A549 treated with CpdA at 1 μM for 4 hours (cell line): ENCODE data around the gene BOLA1. TPM values are rescaled to one million over a fixed set of nuclear protein-coding genes. Genes with fewer than 3 reads are reported as not detected.

Source experiments
- total RNA-seq: library from RNA; stranded (reverse); fragments of 200-300 nt; extraction: Qiagen RNA extraction; gene quantifications from 5 replicates; pipeline ENCODE4 v1.2.3, GENCODE V29; 2022; ENCODE audit warnings: low read depth

Gene BOLA1, protein sequence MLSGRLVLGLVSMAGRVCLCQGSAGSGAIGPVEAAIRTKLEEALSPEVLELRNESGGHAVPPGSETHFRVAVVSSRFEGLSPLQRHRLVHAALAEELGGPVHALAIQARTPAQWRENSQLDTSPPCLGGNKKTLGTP
- 16.4 to 28.3 TPM (median 24.5 TPM) in 5 replicates for total RNA-seq

DNA sequence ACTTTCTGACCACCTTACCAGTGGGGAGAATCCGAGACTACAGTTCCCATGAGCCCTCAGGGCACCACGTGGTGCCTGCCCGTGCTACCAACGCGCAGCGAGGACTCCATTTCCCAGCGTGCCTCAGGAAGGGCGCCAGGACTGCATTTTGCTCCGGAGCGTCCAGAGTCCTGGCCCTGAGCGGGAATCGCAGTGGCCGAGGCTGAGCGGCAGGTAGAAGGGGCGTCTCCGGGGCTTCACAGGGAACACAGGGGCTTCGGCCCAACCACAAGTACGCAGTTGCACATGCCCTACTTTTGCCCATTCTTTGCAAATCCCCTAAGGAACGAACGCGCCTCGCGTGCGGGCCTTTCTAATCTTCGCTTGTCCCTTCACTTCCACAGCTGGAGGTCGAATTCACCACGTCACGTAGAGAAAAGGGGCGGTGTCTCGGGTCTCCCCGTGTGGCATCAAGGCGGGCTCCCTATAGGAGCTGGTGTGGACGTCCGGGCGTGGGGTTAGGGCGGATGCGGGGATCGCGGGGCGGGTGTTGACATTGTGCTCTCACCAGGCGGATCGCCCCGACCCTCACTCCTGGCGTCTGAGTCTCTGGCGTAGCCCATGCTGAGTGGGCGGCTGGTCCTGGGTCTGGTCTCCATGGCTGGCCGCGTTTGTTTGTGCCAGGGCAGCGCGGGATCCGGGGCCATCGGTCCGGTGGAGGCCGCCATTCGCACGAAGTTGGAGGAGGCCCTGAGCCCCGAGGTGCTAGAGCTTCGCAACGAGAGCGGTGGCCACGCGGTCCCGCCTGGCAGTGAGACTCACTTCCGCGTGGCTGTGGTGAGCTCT lies at the start of gene BOLA1:
TSS of gene BOLA1 (plus strand) at position 109 of the 825 bp plus-strand sequence. CDS start at position 601, 492 bp downstream.

DNA sequence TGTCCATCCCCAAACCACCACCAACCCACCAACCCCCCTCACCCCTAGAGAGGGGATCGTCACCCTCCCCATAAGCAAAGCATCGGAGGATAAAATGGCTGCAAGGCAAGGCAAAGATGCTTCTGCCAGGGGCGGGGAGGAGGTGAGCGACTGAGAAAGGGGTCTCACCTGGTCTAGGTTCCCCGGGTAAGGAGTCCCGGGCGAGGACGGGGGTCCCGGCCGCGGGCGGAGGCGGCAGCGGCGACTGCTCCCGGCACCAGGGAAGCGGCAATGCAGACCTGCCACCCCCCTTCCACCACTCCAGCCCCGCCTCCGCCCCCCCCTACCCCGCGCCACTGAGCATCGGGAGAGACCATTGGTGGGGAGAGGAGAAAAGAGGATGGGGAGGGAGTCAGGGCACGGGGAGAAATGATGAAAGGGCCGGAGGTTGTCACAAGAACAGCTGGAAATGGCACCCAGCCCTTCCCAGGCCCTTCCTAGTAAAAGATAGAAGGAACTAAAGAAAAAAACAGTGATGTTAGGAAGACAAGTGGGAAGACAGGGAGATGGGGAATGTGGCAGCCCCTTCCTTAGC lies 18.3 kb downstream of the BOLA1 start, which contains the start of gene SV2A:
TSS of gene SV2A (minus strand) at position 274 of the 574 bp plus-strand sequence. CDS start 4,004 bp downstream, outside the sequence.

GRCh38 chr1:149927563-149928400 lies 28.4 kb downstream of the BOLA1 start, which contains the start of gene SF3B4:
Gene SF3B4 (minus strand): TSS chr1:149927803. CDS start chr1:149927759, 44 bp downstream.

DNA sequence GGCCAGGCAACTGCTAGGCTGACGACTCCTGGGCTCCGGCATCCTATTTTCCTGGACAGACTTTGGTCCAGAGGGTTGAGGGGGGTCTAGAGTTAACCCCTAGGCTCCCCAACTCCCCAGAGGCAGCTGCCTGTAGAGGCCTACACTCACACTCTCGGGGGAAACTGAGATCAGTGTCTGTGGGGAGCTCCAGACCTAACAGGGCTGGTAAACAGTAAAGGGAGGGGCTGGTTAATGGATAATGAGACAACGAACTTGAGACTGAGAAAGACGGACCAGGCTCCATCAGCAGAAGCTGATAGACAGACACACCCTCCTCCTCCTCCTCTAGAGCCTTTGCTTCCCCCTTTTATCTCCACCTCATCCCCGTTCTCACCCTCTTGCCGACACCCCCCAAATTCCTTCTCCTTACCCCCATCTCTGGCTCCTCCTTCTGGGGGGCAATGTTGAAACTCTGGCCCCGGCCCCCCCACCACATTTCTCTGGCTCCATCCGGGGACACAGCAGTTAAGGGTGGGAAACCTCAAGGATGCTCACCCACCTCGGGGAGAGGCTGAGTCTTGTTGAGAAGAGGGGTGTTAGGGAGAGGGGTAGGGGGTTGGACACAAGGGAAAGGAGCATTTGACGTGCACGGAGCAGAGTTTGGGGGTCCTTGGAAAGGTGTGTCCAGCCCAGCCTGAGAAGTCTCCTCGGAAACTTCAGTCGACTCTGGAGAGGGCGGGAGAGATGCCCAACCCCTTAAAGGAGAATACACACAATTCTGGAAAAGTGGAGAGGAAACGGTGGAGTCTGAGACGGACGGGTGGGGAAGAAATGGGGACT lies 37.0 kb downstream of the BOLA1 start, which contains the start of gene MTMR11:
TSS of gene MTMR11 (minus strand) at position 710 of the 822 bp plus-strand sequence. CDS start at position 478, 232 bp downstream.

Other genes with a start within 250 kb of the BOLA1 start
- gene FCGR1A, start 116.9 kb upstream of the BOLA1 start, total RNA-seq, result not detected in 5 replicates
- 0.06 to 0.14 TPM (median 0.11 TPM) in 5 replicates for gene SV2A, start 18.3 kb downstream of the BOLA1 start, total RNA-seq
- 125 to 137 TPM (median 133 TPM) in 5 replicates for gene SF3B4, start 28.2 kb downstream of the BOLA1 start, total RNA-seq
- gene MTMR11, start 37.3 kb downstream of the BOLA1 start, total RNA-seq, result 7.2 to 11.6 TPM (median 9.5 TPM) in 5 replicates
- 9.5 to 13.0 TPM (median 11.8 TPM) in 5 replicates for gene OTUD7B, start 111.2 kb downstream of the BOLA1 start, total RNA-seq
- gene VPS45, start 168.2 kb downstream of the BOLA1 start, total RNA-seq, result 16.7 to 18.0 TPM (median 17.7 TPM) in 5 replicates